ENCODE measurements around the gene INCA1.
"Not testable (repeated sequence)": the region's sequence is repeated elsewhere in the genome, so short reads cannot be mapped to it uniquely, and the experiment has no call there.

INCA1 gene, protein sequence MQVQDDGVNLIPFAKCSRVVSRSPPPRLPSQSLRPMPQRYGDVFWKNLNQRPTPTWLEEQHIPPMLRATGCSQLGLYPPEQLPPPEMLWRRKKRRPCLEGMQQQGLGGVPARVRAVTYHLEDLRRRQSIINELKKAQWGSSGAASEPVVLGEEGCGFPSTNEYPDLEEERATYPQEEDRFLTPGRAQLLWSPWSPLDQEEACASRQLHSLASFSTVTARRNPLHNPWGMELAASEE

DNA sequence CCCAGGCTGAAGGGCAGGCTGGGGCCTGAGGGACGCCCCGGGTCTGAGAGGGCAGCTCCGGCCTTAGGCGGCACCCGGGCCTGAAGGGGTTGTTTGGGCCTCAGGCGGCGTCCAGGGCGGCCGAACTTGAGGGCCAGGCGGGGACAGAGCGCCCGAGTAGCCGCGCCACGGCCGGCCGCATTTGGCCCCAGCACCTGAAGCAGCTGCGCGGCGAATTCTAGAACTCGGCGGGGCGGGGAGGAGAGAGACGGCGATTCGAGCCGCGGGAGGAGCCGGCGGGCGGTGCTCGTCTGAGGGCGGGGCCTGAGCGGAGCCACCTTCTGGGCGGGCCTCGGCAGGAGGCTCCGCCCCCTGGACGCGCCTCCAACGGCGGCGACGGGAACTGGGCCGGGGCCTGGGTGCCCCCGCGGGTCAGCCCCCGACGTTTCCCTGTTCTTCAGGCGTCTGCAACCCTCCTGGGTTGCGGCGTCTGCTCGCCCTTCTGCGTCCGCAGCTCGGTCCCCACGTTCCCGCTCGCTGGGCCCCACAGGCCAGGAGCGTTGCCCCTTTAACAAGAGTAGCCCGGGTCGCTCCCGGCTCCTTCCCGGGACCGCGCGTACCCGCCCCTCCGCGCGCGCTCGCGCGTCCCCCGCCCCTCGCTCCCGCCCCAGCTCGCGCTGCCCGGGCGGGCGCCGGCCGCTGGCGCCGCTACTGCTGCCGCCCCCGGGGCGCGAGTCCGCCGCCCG lies at the start of gene INCA1, which contains the start of gene KIF1C:
INCA1 (minus strand) TSS at position 221 of the 725 bp plus-strand sequence. CDS start 3,085 bp downstream, outside the sequence.
KIF1C (plus strand) TSS at position 649 of the 725 bp plus-strand sequence. CDS start 2,297 bp downstream, outside the sequence.
- DNase-seq, result no peak

DNA sequence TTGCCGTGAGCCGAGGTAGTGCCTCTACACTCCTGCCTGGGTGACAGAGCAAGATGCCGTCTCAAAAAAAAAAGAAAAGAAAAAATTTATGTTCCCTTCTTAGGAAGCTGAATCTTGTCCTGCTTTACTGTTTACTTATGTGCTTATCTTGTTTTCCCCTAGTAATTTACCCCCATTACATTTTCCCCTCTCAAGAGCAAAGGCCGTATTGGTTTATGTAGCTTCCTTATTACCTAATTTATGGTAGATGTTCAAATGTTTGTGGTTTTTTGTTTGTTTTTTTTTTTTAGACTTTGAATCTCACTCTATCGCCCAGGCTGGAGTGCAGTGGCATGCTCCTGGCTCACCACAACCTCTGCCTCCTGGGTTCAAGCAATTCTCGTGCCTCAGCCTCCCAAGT lies 48.2 kb upstream of the INCA1 start:
- no peak for DNase-seq

DNA sequence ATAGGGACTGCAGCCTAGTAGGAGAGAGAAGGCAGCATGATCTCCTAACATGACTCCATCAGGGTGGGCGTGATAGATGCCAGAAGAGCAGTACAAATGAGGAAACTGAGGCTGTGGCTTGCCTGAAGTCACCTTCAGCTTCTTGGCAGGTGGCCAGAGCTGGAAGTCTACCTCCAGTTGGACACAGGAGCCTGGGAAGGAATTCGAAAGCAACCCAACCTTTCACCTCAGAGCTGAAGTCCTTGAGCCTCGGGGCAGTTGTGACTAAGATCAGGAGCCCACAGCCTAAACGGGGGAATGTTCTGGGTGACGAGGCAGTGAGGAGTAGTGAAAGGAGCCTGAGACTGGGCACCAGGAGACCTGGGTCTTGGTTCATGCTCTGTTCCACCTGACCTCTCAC lies 47.3 kb upstream of the INCA1 start:
- DNase-seq, result no peak

DNA sequence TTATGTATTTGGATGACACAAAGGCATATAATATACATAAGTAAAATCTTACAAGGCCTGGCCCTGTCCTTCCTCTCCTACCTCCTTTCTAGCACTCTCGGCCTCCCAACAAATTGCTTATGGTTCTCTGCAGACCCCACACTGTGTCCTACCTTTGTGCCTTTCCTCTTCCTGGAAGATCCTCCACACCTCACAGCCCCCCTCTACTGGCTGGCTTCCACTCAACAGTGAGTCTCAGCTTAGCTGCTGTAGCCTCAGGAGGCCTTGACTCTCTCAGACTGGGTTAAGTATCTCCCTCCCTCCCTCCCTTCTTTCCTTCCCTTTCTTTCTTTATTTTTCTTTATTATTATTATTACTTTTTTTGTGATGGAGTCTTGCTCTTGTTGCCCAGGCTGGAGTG lies 46.2 kb upstream of the INCA1 start:
- DNase-seq, result no peak

DNA sequence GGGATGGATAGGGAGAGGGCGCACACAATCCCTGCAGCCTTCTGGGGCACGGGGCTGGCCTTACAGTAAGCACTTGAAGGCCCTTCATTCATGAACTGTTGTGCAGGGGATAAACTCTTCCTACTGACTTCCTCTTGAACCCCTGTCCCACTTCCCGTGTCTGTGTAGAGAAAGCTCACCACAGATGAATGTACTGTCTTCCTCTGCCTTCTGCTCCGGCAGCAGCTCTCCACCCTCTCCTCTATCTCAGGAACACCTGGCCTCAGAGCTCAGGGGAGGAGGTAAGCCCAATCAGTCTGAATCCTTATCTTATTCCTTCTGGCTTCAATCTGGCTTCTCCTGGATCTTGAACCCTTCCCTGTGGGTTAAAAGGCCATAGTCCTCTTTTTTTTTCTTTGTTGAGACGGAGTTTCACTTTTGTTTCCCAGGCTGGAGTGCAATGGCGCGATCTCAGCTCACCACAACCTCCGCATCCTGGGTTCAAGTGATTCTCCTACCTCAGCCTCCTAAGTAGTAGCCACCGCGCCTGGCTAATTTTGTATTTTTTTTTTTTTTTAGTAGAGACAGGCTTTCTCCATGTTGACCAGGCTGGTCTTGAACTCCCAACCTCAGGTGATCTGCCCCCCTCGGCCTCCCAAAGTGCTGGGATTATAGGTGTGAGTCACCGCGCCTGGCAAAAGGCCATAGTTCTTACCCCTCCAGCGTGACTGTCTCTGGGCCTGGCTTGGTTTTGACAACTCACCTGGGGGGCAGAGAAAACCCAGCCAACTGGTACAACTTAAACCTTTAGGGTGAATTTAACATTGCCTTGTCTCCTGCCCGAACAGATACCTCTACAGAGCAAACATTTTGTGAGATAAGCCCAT lies 45.1 kb upstream of the INCA1 start:
- no peak for DNase-seq

DNA sequence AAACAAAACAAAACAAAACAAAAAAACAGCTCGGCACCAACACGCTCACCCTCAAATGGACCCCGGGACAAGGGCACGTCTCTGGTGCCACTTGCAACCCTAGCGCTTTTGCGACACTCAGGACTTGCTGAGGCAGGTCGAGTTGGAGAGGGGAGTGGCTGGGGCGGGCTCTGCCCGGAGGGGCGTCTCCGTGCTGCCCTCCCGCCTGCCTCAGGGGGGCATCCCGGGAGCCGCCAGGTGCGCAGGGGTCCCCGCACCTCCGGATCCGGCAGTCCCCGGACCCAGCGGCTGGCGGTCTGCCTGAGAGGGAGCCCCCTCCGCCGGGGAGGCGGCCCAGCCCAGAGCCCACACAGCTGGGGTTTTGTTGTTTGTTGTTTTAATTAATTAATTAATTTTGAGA lies 38.0 kb upstream of the INCA1 start, which contains the start of gene SLC52A1:
SLC52A1 (minus strand) TSS at position 112 of the 400 bp plus-strand sequence. CDS start 820 bp downstream, outside the sequence.
- DNase-seq, result no peak

DNA sequence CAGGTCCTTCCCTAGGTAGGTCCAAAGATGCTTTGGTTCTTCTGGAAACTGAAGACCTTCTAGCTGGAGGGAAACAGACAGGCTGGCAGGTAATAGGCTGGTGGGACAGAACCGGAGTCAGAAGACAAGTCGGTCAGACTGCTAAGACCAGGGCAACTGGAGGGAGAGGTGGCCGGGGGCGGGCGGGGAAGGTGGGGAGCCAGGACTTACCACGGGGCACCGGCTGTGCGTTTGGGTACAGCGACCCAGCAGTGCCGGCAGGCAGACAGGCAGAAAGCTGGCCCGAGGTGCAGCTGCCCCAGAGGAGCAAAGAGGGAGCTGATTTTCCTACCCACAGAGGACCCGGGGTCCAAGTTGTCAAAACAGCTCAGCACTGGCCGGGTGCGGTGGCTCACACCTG lies 37.3 kb upstream of the INCA1 start:
- no peak for DNase-seq

DNA sequence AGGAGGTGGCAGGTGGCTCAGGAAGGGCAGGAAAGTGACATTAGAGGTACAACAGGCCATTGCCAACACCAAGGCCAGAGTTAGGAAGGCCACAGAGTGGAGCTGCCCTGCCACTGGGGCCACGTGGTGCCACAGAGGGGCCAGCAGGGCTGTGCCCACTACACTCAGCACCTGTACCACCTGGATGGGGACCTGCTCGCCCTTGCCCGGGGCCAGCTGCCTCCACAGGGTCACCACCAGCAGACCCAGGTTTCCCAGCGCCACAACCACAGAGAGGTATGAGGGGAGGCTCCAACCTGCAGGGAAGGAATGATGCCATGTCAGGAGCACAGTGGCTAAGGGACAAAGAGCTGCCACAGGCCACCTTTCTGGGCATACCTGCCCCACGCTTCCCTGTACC lies 36.7 kb upstream of the INCA1 start:
- no peak for DNase-seq

DNA sequence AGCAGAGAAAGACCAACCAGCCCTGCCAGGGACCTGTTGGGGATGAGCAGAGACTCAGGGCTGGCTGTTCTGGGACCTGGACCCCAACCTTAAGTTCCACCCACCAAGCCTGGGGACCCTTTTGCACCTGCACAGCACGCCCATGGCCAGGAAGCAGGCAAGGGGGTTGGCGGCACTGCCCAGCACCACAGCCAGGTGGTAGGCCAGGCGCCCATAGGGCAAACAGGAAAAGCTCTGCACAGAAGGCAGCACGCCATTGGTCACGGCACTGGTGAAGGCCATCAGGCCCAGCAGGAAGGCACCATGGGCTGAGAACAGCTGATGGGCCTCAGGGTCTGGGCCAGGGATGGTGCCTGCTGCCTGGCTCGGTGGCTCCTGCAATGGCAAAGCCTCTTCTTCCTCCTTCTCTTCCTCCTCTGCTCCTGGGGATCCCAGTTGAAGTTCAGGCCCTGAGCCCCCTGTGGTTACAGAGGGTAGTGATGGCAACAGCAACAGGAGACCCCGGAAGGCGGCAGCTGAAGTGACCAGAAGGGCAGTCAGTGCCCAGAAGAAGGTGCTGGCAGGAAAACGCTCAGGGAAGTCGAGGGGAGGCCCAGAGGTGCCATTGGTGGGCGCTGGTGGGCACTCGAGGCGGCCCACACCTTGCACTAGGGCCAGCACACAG lies 36.2 kb upstream of the INCA1 start:
- DNase-seq, result no peak

DNA sequence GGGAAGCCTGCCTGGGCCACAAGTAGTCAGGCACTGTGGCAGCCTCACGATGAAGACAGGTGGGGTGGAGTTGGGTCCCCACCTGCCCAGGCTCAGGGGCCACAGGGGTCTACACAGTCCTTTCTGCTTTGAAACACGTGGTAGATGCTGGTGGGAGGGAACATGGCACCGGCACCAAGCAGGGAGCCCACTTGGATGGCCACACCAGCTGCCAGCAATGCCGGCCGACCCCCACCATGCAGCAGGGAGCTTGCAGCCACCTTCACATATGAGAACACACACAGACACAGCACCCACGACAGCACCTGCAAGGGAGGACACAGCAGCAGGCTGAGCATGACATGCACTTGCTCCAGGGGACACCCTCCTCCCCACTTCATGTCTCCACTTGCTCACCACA lies 35.5 kb upstream of the INCA1 start:
- DNase-seq, result no peak

DNA sequence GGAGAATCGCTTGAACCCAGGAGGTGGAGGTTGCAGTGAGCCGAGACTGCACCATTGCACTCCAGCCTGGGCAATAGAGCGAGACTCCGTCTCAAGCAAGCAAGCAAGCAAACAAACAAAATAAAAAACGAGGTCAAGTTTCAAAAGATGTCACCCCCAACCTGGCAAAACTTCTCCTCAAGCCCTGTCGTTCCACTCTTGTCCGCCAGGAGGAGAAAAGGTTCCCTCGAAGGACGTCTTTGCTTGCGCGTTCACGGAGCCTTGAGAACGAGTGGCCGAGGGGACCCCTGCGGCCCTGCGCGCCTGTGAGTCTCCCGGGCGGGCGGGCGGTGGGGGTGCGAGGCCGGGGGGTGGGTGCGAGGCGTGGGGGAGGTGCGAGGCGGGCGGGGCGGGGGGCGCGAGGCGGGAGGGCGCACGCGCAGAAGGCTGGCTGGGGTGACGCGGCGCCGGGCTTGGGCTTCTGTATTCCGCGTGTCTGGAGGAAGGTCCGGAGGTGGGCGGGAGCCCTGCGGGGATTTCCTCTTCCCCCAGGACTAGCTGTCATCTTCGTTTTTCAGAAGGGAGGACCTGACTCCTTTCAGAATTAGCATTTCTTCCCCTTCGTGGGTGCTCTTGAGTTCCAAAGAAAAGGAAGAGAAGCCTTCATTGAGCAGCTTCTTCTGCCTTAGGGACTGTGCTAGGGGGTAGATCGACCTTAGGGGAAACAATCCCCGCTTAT lies 34.2 kb upstream of the INCA1 start:
- DNase-seq, result no peak

DNA sequence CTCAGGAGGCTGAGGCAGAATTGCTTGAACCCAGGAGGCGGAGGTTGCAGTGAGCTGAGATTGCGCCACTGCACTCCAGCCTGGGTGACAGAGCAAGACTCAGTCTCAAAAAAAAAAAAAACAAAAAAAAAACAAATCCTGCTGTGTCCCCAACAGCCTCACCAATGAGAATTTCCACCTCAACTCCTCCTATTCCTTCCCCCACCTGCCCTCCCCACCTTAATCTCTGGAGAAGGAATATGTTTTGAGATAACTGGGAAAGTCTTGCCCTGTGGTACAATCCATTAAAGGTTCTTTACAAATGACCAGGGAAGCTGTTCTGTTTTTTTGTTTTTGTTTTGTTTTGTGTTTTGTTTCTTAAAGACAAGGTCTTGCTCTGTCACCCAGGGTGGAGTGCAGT lies 32.8 kb upstream of the INCA1 start:
- not testable (repeated sequence) for DNase-seq

DNA sequence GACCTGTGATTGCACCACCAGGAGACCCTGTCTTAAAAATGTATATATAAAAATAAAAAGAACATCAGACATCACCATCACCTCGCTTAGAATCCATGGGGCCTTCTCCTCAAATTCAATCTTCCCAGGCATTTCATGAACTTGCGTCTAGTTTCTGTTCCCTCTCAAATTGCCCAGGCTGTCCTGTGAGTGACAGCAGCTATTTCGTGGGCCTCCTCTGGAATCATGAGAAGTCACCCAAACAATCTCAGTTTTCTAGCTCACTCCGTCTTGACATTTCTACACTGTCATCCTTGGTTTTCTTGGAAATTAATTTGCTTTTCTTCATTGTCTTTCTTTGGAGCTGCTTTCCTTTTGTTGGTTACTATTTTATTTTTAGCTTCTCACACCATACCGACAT lies 30.6 kb upstream of the INCA1 start:
- DNase-seq, result no peak

DNA sequence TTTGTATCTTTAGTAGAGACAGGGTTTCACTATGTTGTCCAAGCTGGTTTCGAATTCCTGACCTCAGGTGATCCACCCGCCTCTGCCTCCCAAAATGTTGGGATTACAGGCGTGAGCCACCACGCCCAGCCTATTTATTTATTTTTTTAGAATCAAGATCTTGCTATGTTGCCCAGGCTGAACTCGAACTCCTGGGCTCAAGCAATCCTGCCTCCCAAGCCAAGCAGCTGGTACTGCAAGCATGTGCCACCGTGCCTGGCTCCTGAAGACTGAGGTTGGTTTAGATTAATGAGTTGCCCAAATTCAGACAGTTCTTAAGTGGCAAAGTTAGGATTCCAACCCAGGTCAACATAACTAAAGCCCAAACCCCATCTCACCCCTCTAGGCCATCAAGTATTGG lies 30.0 kb upstream of the INCA1 start:
- DNase-seq, result no peak

DNA sequence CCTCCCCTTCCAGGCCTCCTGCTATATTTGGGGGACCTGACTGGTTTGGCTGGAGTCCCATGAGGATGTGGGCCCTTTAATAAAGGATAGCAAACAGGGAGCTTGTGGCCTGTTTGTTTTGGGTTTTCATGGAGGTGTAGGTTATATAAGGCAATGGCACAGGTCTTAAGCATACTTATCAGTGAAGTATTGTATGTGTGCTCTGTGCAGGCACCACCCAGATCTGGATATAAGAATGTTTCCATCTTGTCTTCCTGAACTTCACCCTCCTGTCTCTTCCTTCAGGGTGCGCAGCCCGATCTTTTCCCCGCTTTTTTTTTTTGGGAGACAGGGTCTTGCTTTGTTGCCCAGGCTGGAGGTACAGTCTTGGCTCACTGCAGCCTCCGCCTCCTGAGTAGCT lies 27.3 kb upstream of the INCA1 start:
- DNase-seq, result no peak

DNA sequence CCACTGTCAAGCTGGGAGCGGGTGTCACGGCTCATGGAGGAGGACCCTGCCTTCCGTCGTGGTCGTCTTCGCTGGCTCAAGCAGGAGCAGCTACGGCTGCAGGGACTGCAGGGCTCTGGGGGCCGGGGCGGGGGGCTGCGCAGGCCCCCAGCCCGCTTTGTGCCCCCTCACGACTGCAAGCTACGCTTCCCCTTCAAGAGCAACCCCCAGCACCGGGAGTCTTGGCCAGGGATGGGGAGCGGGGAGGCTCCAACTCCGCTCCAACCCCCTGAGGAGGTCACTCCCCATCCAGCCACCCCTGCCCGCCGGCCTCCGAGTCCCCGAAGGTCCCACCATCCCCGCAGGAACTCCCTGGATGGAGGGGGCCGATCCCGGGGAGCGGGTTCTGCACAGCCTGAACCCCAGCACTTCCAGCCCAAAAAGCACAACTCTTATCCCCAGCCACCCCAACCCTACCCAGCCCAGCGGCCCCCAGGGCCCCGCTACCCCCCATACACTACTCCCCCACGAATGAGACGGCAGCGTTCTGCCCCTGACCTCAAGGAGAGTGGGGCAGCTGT lies 26.3 kb upstream of the INCA1 start:
- DNase-seq, result no peak

DNA sequence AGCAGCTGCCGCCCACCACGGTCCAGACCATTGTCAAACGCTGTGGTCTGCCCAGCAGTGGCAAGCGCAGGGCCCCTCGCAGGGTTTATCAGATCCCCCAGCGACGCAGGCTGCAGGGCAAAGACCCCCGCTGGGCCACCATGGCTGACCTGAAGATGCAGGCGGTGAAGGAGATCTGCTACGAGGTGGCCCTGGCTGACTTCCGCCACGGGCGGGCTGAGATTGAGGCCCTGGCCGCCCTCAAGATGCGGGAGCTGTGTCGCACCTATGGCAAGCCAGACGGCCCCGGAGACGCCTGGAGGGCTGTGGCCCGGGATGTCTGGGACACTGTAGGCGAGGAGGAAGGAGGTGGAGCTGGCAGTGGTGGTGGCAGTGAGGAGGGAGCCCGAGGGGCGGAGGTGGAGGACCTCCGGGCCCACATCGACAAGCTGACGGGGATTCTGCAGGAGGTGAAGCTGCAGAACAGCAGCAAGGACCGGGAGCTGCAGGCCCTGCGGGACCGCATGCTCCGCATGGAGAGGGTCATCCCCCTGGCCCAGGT lies 24.9 kb upstream of the INCA1 start:
- DNase-seq, result no peak

DNA sequence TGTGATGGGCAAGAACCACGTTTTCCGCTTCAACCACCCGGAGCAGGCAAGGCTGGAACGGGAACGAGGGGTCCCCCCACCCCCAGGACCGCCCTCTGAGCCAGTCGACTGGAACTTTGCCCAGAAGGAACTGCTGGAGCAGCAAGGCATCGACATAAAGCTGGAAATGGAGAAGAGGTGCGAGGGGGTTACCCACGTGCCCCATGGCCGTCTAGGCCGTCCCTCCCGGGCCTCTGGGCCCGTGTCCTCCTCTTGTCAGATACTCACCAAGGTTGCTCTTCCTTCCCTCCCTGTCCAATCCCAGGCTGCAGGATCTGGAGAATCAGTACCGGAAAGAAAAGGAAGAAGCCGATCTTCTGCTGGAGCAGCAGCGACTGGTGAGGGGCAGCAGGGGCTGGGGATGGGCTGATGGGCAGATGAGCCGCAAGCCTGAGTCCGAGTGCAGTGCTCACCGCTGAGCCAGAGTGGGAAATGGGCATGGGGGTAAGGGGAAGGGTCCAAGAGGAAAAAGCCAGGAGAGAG lies 23.2 kb upstream of the INCA1 start:
- DNase-seq, result no peak

DNA sequence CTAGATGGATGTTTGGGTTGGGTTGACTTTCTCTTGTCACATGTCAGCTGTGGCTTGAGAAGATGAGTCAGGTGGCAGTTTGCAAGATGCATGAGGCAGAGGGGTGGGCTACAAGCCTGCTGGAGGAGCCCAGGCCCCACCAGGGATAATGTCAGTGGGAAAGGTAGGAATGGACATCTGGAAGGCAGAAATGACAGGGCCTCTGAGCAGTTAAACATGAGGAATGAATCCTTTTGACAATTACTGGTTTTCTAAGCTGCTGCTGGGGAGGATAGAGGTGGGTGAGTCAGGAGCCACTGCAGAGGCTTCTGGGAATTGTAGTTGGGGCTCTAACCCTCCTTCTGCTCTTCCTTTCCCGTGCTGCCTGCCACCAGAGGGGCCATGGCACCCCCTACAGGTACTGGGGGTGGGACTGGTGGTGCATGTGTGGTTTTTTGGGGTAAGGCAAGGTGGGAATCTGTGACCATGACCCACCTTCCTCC lies 22.2 kb upstream of the INCA1 start:
- no peak for DNase-seq

DNA sequence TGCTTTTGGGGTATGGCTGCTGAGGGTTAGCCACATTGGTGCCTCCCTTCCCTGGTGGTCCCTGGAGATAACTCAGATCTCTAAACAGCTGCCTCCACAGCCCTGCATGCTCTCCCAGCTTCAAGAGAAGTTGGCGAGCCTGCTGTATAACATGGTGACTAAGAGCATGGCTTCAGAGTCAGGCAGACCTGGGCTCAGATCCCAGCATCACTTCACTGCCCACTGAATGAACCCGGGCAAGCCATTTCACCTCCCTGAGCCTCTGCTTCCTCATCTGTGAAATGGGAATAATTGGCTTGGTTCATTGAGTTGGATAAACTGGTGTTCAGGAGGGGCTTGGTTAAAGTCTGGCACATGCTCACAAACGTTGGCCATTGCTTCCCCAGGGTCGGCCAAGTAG lies 17.0 kb upstream of the INCA1 start:
- DNase-seq, result no peak

DNA sequence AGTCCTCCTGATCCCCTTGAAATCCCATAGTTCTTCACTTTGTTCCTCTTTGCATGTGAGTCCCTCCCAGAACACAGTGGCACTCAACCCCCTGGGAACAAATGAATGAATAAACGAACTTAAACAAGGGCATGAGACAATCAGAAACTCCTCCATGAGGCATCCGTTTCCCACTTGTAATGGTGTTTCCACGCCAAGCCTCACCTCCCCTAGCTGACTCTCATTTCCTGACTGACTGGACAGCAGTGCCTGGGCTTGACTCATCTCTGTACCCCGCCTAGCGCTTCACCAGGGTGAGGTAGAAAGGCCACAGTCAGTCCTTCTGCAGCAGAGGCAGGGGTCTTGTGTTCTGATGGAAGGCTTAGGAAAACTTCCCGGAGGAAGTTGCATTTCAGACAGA lies 14.6 kb upstream of the INCA1 start:
- no peak for DNase-seq

All from NCI-H187 treated with DMSO at 0.1 percent for 48 hours (cell line).